ENCODE results near the gene SLC28A1. TPM values are rescaled to one million over a fixed set of nuclear protein-coding genes. Genes with fewer than 3 reads are reported as not detected.

Gene SLC28A1
- total RNA-seq, 2 experiments from 2014 or later, result not detected

GRCh38 chr15:84929795-84930603 lies 45.5 kb downstream of the SLC28A1 start:
- Mint-ChIP-seq H3K4me1 (peaks cover 5% of the 10 kb centered on the region), H3K4me3 (no peak overlapping the region), H3K9me3 (no peaks in the 10 kb centered on the region), H3K27me3 (peaks cover 6% of the 10 kb centered on the region), H3K36me3 (no peaks in the 10 kb centered on the region), H3K27ac (no peak overlapping the region)
- ATAC-seq (ENCODE audit: low read depth) (no peak), DNase-seq (no peak)
- POLR2A ChIA-PET, result no interaction called here

- no peak for ATAC-seq (ENCODE audit: low read depth)
- no peaks in the 10 kb centered on the region for H3K9me3 Mint-ChIP-seq
- POLR2A ChIA-PET, result no interaction called here
Observed at GRCh38 chr15:84934942-84935729, 50.7 kb downstream of the SLC28A1 start.

DNA sequence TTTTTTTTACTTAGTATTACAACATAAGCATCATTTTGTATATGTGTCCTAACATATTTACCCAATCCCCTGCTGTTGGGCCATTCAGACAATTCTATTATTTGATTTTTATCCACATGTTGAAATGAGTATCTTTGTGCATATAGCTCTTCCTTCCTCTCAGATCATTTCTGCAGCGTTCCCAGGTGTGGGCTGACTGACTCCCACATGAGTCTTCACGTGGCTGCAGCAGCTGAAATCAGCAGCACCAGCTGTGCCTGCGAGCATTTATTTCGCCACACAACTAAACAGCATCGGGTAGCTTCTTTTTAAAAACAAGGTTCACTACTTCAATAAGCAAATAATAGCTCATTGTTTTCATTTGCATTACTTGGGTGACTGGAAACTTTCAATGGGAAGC lies 52.7 kb downstream of the SLC28A1 start:
- DNase-seq, result no peak
- Mint-ChIP-seq H3K36me3 (no peaks in the 10 kb centered on the region), H3K9me3 (no peaks in the 10 kb centered on the region), H3K4me3 (no peak overlapping the region), H3K27ac (no peak overlapping the region), H3K27me3 (peaks cover 27% of the 10 kb centered on the region), H3K4me1 (peaks cover 3% of the 10 kb centered on the region)
- ATAC-seq (ENCODE audit: low read depth), result no peak
- POLR2A ChIA-PET, result no interaction called here

More at GRCh38 chr15:84934942-84935729, 50.7 kb downstream of the SLC28A1 start:
- DNase-seq, result no peak
- no peaks in the 10 kb centered on the region for H3K36me3 Mint-ChIP-seq
- H3K27me3 Mint-ChIP-seq, result peaks cover 22% of the 10 kb centered on the region
- peaks cover 3% of the 10 kb centered on the region for H3K4me1 Mint-ChIP-seq
- H3K4me3 Mint-ChIP-seq, result no peak overlapping the region
- no peak overlapping the region for H3K27ac Mint-ChIP-seq

DNA sequence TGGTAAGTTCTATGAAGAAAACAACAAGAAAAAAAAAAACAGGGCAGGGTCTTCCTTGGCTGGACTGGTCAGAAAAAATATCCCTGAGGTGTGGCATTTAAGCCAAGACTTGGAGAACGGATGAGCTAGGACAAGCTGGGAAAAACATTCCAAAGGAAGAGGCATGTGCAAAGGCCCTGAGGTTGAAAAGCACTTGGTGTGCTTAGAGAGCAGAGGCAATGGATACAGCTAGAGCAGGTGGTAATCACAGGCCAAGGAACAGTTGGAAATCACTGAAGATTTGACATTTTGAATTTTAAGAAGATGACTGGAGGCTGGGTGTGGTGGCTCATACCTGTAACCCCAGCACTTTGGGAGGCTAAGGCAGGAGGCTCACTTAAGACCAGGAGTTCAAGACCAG lies 54.3 kb downstream of the SLC28A1 start:
- H3K4me3 Mint-ChIP-seq, result no peak overlapping the region
- ATAC-seq (ENCODE audit: low read depth) (no peak), DNase-seq (no peak)
- peaks cover 3% of the 10 kb centered on the region for H3K4me1 Mint-ChIP-seq
- peaks cover 29% of the 10 kb centered on the region for H3K27me3 Mint-ChIP-seq
- POLR2A ChIA-PET, result no interaction called here
- no peak overlapping the region for H3K27ac Mint-ChIP-seq
- H3K36me3 Mint-ChIP-seq, result no peaks in the 10 kb centered on the region
- H3K9me3 Mint-ChIP-seq, result no peaks in the 10 kb centered on the region

DNA sequence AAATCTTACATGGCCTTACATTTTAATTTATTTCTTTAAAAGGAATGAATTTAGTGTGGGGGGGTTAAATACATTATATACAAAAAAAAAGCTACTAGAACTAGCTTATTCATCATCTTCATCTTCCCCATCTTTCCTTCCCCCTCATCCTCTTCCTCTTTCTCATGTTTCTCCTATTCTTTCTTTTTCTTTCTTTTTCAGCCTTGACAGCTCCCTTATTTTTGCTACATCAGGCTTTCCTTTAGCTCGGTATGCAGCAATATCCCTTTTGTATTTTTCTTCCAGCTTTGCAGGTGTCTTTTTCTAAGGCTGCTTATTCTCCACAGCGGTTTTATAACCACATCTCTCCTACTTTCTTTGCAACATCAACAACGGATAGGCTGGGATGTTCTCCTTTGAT lies 55.9 kb downstream of the SLC28A1 start:
- H3K4me1 Mint-ChIP-seq, result peaks cover 4% of the 10 kb centered on the region
- DNase-seq, result no peak
- H3K27me3 Mint-ChIP-seq, result peaks cover 29% of the 10 kb centered on the region

GRCh38 chr15:84942456-84942855 lies 58.0 kb downstream of the SLC28A1 start:
- POLR2A ChIA-PET, result no interaction called here
- DNase-seq (no peak), ATAC-seq (ENCODE audit: low read depth) (no peak)
- Mint-ChIP-seq H3K4me1 (peaks cover 3% of the 10 kb centered on the region), H3K36me3 (no peaks in the 10 kb centered on the region), H3K27ac (no peak overlapping the region), H3K4me3 (no peak overlapping the region), H3K9me3 (no peaks in the 10 kb centered on the region), H3K27me3 (peaks cover 26% of the 10 kb centered on the region)

More for the DNA sequence above, 55.9 kb downstream of the SLC28A1 start:
- POLR2A ChIA-PET, result no interaction called here
- no peak for ATAC-seq (ENCODE audit: low read depth)
- H3K4me3 Mint-ChIP-seq, result no peak overlapping the region
- no peak overlapping the region for H3K27ac Mint-ChIP-seq
- H3K36me3 Mint-ChIP-seq, result no peaks in the 10 kb centered on the region
- H3K9me3 Mint-ChIP-seq, result no peaks in the 10 kb centered on the region

DNA sequence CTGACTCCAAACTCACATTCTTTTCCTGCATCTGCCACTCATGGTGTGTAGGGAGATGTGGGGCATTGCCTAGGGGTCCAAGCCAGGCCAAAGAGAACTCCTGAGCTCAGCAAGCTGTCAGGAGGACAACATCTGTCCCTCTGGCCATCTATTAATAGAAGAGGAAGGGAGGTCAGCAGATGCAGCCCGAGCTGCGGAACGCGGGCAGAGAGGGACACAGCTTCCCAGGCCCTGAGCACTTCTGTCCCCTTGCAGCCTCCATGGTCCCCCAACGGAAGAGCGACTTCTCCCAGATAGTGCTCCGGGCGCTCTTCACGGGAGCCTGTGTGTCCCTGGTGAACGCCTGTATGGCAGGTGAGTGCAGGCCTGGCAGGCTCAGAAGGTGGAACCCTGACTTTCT lies 59.8 kb downstream of the SLC28A1 start:
- Mint-ChIP-seq H3K4me3 (no peak overlapping the region), H3K27me3 (peaks cover 11% of the 10 kb centered on the region), H3K27ac (no peak overlapping the region), H3K4me1 (peaks cover 3% of the 10 kb centered on the region), H3K36me3 (no peaks in the 10 kb centered on the region), H3K9me3 (no peaks in the 10 kb centered on the region)
- ATAC-seq (ENCODE audit: low read depth), result no peak
- POLR2A ChIA-PET, result no interaction called here
- no peak for DNase-seq

DNA sequence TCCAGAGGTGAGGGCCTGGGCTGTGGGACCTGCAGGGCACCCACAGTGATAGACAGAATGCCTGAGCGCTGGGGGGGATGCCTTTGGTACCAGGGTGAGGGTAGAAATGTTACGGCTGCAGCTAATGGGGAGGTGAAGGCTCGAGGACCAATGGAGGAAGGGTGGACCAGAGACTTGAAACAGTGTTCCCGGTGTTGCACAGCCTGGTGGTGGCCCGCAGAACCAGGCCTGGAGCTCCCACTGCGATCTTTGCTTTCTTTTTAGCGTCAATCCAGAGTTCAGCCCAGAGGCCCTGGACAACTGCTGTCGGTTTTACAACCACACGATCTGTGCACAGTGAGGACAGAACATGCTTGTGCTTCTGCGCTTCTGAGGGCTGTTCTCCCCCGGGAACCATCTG lies 60.4 kb downstream of the SLC28A1 start:
- ATAC-seq (ENCODE audit: low read depth), result no peak
- POLR2A ChIA-PET, result no interaction called here
- no peak for DNase-seq
- H3K36me3 Mint-ChIP-seq, result no peaks in the 10 kb centered on the region
- no peaks in the 10 kb centered on the region for H3K9me3 Mint-ChIP-seq
- no peak overlapping the region for H3K27ac Mint-ChIP-seq
- H3K4me1 Mint-ChIP-seq, result peaks cover 3% of the 10 kb centered on the region
- peaks cover 13% of the 10 kb centered on the region for H3K27me3 Mint-ChIP-seq
- H3K4me3 Mint-ChIP-seq, result no peak overlapping the region

DNA sequence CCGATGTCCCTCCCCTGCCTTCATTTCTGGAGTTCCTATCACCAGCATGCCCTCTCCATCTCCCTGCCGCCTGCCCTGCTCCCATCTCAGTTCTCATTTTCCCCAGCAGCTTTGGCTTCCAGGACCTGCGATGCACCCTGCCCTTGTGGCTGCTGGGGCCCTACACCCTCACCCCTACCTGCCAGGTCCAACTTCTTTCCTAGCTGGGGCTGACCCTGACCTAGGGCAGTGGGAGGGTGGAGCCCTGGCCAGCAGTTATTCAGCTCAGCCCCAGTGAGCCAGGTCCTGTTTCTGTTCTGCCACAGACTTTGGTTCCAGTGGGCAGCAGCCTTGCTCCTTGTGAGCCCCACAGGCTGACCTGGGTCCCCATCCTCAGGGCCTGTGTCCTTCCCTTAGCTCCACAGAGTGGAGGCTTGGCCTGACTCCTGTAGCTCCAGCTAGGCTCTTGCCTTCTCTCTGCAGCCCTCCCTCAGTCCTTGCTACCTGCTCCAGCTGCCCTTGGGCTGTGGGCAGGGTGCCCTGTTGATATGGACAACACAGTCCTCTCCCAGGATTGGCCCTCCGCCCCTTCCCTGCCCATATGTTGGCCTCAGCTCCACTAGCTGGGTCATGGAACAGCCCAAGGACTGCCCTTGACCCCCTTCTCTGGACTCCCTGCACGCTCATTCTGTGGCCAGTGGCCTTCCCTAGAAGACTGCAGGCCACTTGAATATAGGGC lies 62.5 kb downstream of the SLC28A1 start:
- H3K4me1 Mint-ChIP-seq, result peaks cover 3% of the 10 kb centered on the region
- no peak for ATAC-seq (ENCODE audit: low read depth)
- POLR2A ChIA-PET, result no interaction called here

DNA sequence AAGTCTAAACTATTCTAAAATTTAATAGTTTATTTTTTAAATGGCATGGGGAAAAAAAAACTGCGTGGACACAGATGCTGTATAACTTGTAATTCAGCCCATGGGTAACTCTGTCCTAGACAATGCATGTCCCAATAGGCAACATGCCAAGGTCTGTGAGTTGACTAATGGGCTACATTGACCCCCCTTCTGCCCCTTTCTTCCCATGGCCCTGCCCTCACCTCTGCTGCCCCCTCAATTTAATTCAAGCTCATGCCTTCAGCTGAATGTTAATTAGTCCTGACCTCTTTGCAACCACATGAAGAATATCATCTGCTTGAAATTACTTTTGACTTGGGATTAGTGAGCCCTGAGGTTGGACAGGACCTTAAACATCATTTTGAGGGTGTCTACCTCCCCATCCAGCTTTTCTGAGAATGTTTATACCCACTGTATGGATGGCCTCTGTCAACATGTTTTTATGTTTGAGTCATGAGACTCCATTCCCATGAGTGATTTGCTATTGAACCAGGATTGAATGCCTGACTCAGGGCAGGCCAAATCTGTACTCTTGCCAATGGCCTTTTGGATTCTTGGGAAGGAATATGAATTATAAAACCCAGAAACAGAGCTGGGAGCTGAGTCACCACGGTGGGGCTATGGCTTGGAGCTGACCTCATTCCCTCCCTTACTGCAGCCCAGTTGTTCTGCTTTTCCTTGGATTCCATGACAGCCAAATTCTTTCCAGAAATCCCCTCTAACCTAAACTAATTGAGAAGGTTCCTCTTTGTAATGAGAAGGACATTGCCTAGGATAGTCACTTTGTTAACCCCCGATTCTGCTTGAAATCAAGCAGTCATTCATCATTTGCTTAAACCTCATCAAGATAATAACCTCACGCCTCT lies 63.7 kb downstream of the SLC28A1 start:
- no peak for DNase-seq
- no peaks in the 10 kb centered on the region for H3K36me3 Mint-ChIP-seq
- POLR2A ChIA-PET, result no interaction called here

More for the DNA sequence above, 62.5 kb downstream of the SLC28A1 start:
- Mint-ChIP-seq H3K27ac (no peak overlapping the region), H3K27me3 (peaks cover 10% of the 10 kb centered on the region), H3K4me3 (no peak overlapping the region), H3K9me3 (no peaks in the 10 kb centered on the region), H3K36me3 (no peaks in the 10 kb centered on the region)
- no peak for DNase-seq

GRCh38 chr15:84949043-84949442 lies 64.6 kb downstream of the SLC28A1 start:
- H3K4me1 Mint-ChIP-seq, result peaks cover 3% of the 10 kb centered on the region
- POLR2A ChIA-PET, result no interaction called here
- H3K27me3 Mint-ChIP-seq, result peaks cover 8% of the 10 kb centered on the region
- ATAC-seq (ENCODE audit: low read depth), result no peak
- H3K36me3 Mint-ChIP-seq, result no peaks in the 10 kb centered on the region
- no peak for DNase-seq
- no peak overlapping the region for H3K4me3 Mint-ChIP-seq
- no peak overlapping the region for H3K27ac Mint-ChIP-seq
- H3K9me3 Mint-ChIP-seq, result no peaks in the 10 kb centered on the region

More for the DNA sequence above, 63.7 kb downstream of the SLC28A1 start:
- Mint-ChIP-seq H3K4me1 (peaks cover 3% of the 10 kb centered on the region), H3K9me3 (no peaks in the 10 kb centered on the region), H3K27me3 (peaks cover 8% of the 10 kb centered on the region), H3K27ac (no peak overlapping the region), H3K4me3 (no peak overlapping the region)
- no peak for ATAC-seq (ENCODE audit: low read depth)

- POLR2A ChIA-PET, result interaction anchor here (0.6 kb wide), 1 partner anchor 365 kb away, joined by 4 read pairs; no protein-coding TSS in a partner anchor
- no peaks in the 10 kb centered on the region for H3K9me3 Mint-ChIP-seq
Observed at GRCh38 chr15:84949845-84950569, 65.5 kb downstream of the SLC28A1 start.

More at GRCh38 chr15:84949845-84950569, 65.5 kb downstream of the SLC28A1 start:
- Mint-ChIP-seq H3K4me3 (no peak overlapping the region), H3K27ac (no peak overlapping the region), H3K4me1 (peaks cover 3% of the 10 kb centered on the region), H3K36me3 (no peaks in the 10 kb centered on the region), H3K27me3 (peaks cover 8% of the 10 kb centered on the region)
- DNase-seq, result no peak
- ATAC-seq (ENCODE audit: low read depth), result no peak

Measured in activated naive CD8-positive, alpha-beta T cell treated with anti-CD3 and anti-CD28 coated beads, Interleukin-2, amount 10 ng/mL, durations not matched to agents 7 days and 5 days (primary cell).